ENCODE measurements around the gene ADAMTS17. TPM values are rescaled to one million over a fixed set of nuclear protein-coding genes. Genes with fewer than 3 reads are reported as not detected.

ADAMTS17 gene
- total and polyA plus RNA-seq, 9 donors = 3.1 to 8.2 (median 5.2) TPM

DNA sequence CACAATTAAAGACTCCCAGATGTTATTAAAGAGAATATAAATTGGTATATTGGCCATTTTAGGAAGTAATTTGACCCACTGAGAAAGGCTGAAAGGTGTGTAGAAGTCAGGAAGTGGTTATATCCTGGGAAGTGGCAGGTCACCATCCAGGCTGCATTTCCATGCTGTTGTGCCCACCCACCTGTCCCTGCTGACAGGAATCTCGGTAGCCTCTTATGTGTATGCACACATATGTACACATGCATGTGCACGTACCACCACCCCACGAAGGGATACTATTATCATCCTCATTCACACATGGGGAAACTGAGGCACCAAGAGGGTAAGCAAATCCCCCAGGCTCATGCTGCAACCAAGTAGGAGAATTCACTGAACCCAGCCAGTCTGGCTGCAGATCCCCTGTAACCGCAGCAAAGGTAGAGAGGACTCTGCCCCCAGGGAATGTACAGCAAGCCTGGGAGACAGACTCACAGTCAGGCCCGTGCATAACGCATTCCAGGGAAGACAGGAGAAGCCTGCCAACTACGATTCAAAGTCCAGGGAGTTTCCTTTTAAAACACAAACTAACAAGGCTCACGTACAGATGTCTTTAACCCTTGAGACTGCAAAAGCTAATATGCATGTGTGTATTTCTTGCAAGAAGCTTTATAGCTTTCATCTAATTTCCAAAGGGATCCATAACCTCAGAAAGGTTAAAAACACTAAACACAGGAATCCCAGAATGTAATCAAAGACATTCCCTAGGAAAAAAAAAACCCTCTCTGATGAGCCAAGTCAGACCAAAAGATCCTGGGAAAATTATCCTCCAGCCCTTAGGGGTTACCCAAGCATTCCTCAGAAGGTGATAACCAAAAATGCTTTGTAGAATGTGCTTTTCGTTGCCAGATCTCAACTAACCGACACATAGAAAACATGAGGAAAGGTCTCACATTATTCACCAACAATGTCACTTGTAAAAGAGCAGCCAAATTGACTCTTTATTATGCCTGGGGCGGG lies 129.6 kb downstream of the ADAMTS17 start:
- no peak overlapping the region for H3K4me3 ChIP-seq (ENCODE audit: low read length)
- WGBS (ENCODE audit: insufficient coverage) = 44% methylated on average over 4 of the region's 11 CpGs
- no peaks in the 10 kb centered on the region for H3K36me3 ChIP-seq (ENCODE audit: control insufficient read depth, insufficient read depth, low read length)
- peaks cover 3% of the 10 kb centered on the region for H3K27me3 ChIP-seq (ENCODE audit: control insufficient read depth, insufficient read depth, low read length)
- no peak overlapping the region for H3K27ac ChIP-seq (ENCODE audit: low read length)
- H3K4me1 ChIP-seq (ENCODE audit: control insufficient read depth, insufficient read depth, low read length) = peaks cover 6% of the 10 kb centered on the region
- no peaks in the 10 kb centered on the region for H3K9me3 ChIP-seq (replicated peaks; ENCODE audit: control insufficient read depth, low read depth, low read length)
- DNase-seq = peak; percentile 46

- H3K4me3 ChIP-seq (ENCODE audit: low read length) = no peak overlapping the region
- peaks cover 21% of the 10 kb centered on the region for H3K4me1 ChIP-seq (ENCODE audit: control insufficient read depth, insufficient read depth, low read length)
- WGBS (ENCODE audit: insufficient coverage) = no CpG with 5 or more reads among the region's 5 CpGs
- H3K36me3 ChIP-seq (ENCODE audit: control insufficient read depth, insufficient read depth, low read length) = no peaks in the 10 kb centered on the region
- no peak overlapping the region for H3K27ac ChIP-seq (ENCODE audit: low read length)
- DNase-seq = no peak
- no peaks in the 10 kb centered on the region for H3K9me3 ChIP-seq (replicated peaks; ENCODE audit: control insufficient read depth, low read depth, low read length)
- H3K27me3 ChIP-seq (ENCODE audit: control insufficient read depth, insufficient read depth, low read length) = peaks cover 3% of the 10 kb centered on the region
Measured at GRCh38 chr15:100210338-100210737, 131.4 kb downstream of the ADAMTS17 start.

- Histone ChIP-seq H3K27ac (ENCODE audit: low read length) (no peak overlapping the region), H3K36me3 (ENCODE audit: control insufficient read depth, insufficient read depth, low read length) (no peaks in the 10 kb centered on the region), H3K27me3 (ENCODE audit: control insufficient read depth, insufficient read depth, low read length) (peaks cover 3% of the 10 kb centered on the region), H3K4me1 (ENCODE audit: control insufficient read depth, insufficient read depth, low read length) (peaks cover 21% of the 10 kb centered on the region), H3K9me3 (replicated peaks; ENCODE audit: control insufficient read depth, low read depth, low read length) (no peaks in the 10 kb centered on the region), H3K4me3 (ENCODE audit: low read length) (no peak overlapping the region)
- DNase-seq = no peak
- WGBS (ENCODE audit: insufficient coverage) = 83% methylated on average over 9 of the region's 13 CpGs
Measured at GRCh38 chr15:100208921-100209603, 132.7 kb downstream of the ADAMTS17 start.

- Histone ChIP-seq H3K4me1 (ENCODE audit: control insufficient read depth, insufficient read depth, low read length) (peaks cover 19% of the 10 kb centered on the region), H3K4me3 (ENCODE audit: low read length) (no peak overlapping the region), H3K9me3 (replicated peaks; ENCODE audit: control insufficient read depth, low read depth, low read length) (no peaks in the 10 kb centered on the region), H3K36me3 (ENCODE audit: control insufficient read depth, insufficient read depth, low read length) (no peaks in the 10 kb centered on the region), H3K27me3 (ENCODE audit: control insufficient read depth, insufficient read depth, low read length) (peaks cover 3% of the 10 kb centered on the region), H3K27ac (ENCODE audit: low read length) (no peak overlapping the region)
- WGBS (ENCODE audit: insufficient coverage) = 80% methylated on average over 1 of the region's 2 CpGs
- DNase-seq = no peak
Measured at GRCh38 chr15:100207053-100207452, 134.7 kb downstream of the ADAMTS17 start.

GRCh38 chr15:100206643-100207042 lies 135.1 kb downstream of the ADAMTS17 start:
- no peaks in the 10 kb centered on the region for H3K9me3 ChIP-seq (replicated peaks; ENCODE audit: control insufficient read depth, low read depth, low read length)
- 57% methylated on average over 2 of the region's 7 CpGs for WGBS (ENCODE audit: insufficient coverage)
- peaks cover 3% of the 10 kb centered on the region for H3K27me3 ChIP-seq (ENCODE audit: control insufficient read depth, insufficient read depth, low read length)
- DNase-seq = no peak
- no peaks in the 10 kb centered on the region for H3K36me3 ChIP-seq (ENCODE audit: control insufficient read depth, insufficient read depth, low read length)
- peaks cover 17% of the 10 kb centered on the region for H3K4me1 ChIP-seq (ENCODE audit: control insufficient read depth, insufficient read depth, low read length)
- H3K4me3 ChIP-seq (ENCODE audit: low read length) = no peak overlapping the region
- H3K27ac ChIP-seq (ENCODE audit: low read length) = no peak overlapping the region

DNA sequence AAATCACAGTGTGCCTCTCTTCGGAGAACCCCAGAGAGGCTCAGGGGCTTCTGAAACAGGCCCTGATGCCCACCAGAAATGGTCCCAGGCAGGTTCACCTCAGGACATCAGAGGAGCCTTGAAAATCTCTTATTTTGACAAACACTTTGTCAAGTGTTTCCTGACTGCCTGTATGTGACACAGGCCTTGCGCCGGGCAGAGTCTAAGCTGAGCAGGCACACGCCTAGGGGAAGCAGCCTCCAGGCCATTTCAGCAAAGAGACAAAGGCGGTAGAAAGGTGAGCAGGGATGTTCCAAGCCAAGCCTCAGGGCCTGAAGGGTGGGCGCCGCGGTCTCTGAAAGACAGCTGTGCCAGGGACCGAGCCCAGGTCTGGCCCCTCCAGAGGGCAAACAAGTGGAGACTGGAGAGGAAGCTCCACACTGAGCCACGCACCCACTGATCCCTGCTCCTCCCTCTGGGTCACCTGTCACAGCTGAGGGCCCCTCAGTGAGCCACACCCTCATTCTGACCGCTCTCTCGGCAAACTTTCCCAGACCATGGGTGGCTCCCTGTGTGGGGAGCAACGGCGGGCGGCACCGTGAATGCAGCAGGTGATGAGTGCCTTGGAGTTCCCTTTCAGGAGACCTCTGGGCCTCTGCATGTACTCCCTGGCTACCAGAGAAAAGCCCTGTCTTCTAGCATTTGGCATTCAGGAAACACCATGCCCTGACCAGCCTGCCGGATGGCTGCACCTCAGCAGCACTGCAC lies 136.1 kb downstream of the ADAMTS17 start:
- no peak overlapping the region for H3K4me3 ChIP-seq (ENCODE audit: low read length)
- H3K27ac ChIP-seq (ENCODE audit: low read length) = no peak overlapping the region
- no peak for DNase-seq
- no peaks in the 10 kb centered on the region for H3K9me3 ChIP-seq (replicated peaks; ENCODE audit: control insufficient read depth, low read depth, low read length)
- peaks cover 3% of the 10 kb centered on the region for H3K27me3 ChIP-seq (ENCODE audit: control insufficient read depth, insufficient read depth, low read length)
- peaks cover 21% of the 10 kb centered on the region for H3K4me1 ChIP-seq (ENCODE audit: control insufficient read depth, insufficient read depth, low read length)
- no peaks in the 10 kb centered on the region for H3K36me3 ChIP-seq (ENCODE audit: control insufficient read depth, insufficient read depth, low read length)
- 79% methylated on average over 11 of the region's 17 CpGs for WGBS (ENCODE audit: insufficient coverage)

DNA sequence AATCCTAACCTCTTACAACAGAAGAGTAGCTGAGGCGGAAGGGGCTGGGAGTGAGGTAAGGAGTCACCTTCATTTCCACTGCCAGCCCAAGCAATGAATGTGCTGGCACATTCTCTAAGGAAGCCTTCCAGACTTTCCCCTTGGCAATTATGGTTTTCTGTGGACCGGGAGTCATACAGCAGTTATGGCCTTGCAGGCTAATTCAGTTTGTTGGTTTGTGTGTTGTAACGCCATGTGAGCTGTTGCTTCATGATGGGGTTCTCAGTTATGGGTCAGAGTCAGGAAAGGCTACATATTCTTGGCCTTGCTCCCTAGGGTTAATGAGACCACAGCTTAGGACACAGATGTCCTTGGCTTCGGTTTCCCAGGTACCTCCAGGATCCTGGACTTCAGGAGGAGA lies 137.0 kb downstream of the ADAMTS17 start:
- 100% methylated on average over 2 of the region's 4 CpGs for WGBS (ENCODE audit: insufficient coverage)
- H3K27me3 ChIP-seq (ENCODE audit: control insufficient read depth, insufficient read depth, low read length) = peaks cover 5% of the 10 kb centered on the region

DNA sequence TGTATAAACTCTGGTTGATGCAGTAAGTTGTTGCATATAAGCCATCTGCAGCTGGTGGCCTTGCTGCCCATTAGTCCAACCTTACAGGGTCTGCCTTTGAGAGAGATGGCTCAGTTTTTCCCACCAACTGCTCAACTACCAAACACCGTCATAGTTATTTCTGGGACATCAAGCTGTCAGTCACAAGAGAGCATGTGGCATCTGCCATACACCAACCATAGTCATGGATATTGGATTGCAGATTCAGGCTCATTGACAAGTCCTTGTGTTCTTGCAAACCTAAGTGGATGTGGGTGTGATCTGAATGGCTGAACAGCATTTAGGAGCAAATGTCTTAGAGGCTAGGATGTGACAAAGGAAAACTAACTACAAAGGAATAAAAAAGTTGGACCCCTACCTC lies 137.6 kb downstream of the ADAMTS17 start:
- H3K27me3 ChIP-seq (ENCODE audit: control insufficient read depth, insufficient read depth, low read length) = peaks cover 5% of the 10 kb centered on the region
- no peaks in the 10 kb centered on the region for H3K9me3 ChIP-seq (replicated peaks; ENCODE audit: control insufficient read depth, low read depth, low read length)
- WGBS (ENCODE audit: insufficient coverage) = no CpG with 5 or more reads among the region's 1 CpG
- no peak overlapping the region for H3K4me3 ChIP-seq (ENCODE audit: low read length)
- no peaks in the 10 kb centered on the region for H3K36me3 ChIP-seq (ENCODE audit: control insufficient read depth, insufficient read depth, low read length)
- peaks cover 26% of the 10 kb centered on the region for H3K4me1 ChIP-seq (ENCODE audit: control insufficient read depth, insufficient read depth, low read length)
- no peak overlapping the region for H3K27ac ChIP-seq (ENCODE audit: low read length)
- DNase-seq = no peak

More for the DNA sequence above, 137.0 kb downstream of the ADAMTS17 start:
- Histone ChIP-seq H3K4me3 (ENCODE audit: low read length) (no peak overlapping the region), H3K4me1 (ENCODE audit: control insufficient read depth, insufficient read depth, low read length) (peaks cover 26% of the 10 kb centered on the region), H3K36me3 (ENCODE audit: control insufficient read depth, insufficient read depth, low read length) (no peaks in the 10 kb centered on the region), H3K9me3 (replicated peaks; ENCODE audit: control insufficient read depth, low read depth, low read length) (no peaks in the 10 kb centered on the region), H3K27ac (ENCODE audit: low read length) (no peak overlapping the region)
- no peak for DNase-seq

- WGBS (ENCODE audit: insufficient coverage) = 80% methylated on average over 2 of the region's 5 CpGs
- no peak for DNase-seq
- no peak overlapping the region for H3K27ac ChIP-seq (ENCODE audit: low read length)
- no peaks in the 10 kb centered on the region for H3K9me3 ChIP-seq (replicated peaks; ENCODE audit: control insufficient read depth, low read depth, low read length)
- peaks cover 5% of the 10 kb centered on the region for H3K27me3 ChIP-seq (ENCODE audit: control insufficient read depth, insufficient read depth, low read length)
- H3K36me3 ChIP-seq (ENCODE audit: control insufficient read depth, insufficient read depth, low read length) = no peaks in the 10 kb centered on the region
- H3K4me3 ChIP-seq (ENCODE audit: low read length) = no peak overlapping the region
- peaks cover 26% of the 10 kb centered on the region for H3K4me1 ChIP-seq (ENCODE audit: control insufficient read depth, insufficient read depth, low read length)
Measured at GRCh38 chr15:100202309-100202960, 139.3 kb downstream of the ADAMTS17 start.
